WTC11 (cell line): ENCODE measurements around the gene WDCP. TPM values are rescaled to one million over a fixed set of nuclear protein-coding genes. Genes with fewer than 3 reads are reported as not detected.

Experiments
- ATAC-seq: fragments of 200-7000 bp; cut with Tn5 transposase; 2 replicates; pipeline ENCODE4 v1.10.0; 2021; ENCODE audit warnings: mild to moderate bottlenecking, moderate library complexity
- CTCF ChIA-PET: fragments of 300-600 bp; sonication (Branson Sonifier 250); formaldehyde crosslinking; loops from one replicate; lab custom pipeline; 2021; ENCODE audit warnings: antibody characterized with exemption; lab: Charles Lee
- POLR2A ChIA-PET: fragments of 350-600 bp; sonication (Branson Sonifier 250); formaldehyde crosslinking; loops from one replicate; lab custom pipeline; 2021; ENCODE audit warnings: antibody characterized with exemption; lab: Charles Lee
- DNase-seq: peaks from one replicate; pipeline ENCODE4 v3.0.0; 2021; ENCODE audit warnings: low spot score
- H3K27ac Mint-ChIP-seq: 2 replicates; pipeline ENCODE4 v1.8.0; 2021; ENCODE audit warnings: mixed read lengths
- H3K27me3 Mint-ChIP-seq: 2 replicates; pipeline ENCODE4 v1.8.0; 2021; ENCODE audit warnings: low read depth, mild to moderate bottlenecking, moderate library complexity, mixed read lengths
- H3K36me3 Mint-ChIP-seq: 2 replicates; pipeline ENCODE4 v1.8.0; 2021; ENCODE audit warnings: mixed read lengths
- H3K4me1 Mint-ChIP-seq: 2 replicates; pipeline ENCODE4 v1.8.0; 2022; ENCODE audit warnings: mixed read lengths
- H3K4me3 Mint-ChIP-seq: 2 replicates; pipeline ENCODE4 v1.8.0; 2021; ENCODE audit warnings: mild to moderate bottlenecking, moderate library complexity, mixed read lengths
- H3K9me3 Mint-ChIP-seq: 2 replicates; pipeline ENCODE4 v1.8.0; 2021; ENCODE audit warnings: mixed read lengths
- ATF1 ChIP-seq: sonication (generic); formaldehyde crosslinking; IDR thresholded peaks from 2 replicates; pipeline ENCODE4 v1.8.1; 2023; ENCODE audit warnings: mild to moderate bottlenecking, moderate library complexity, missing genetic modification reagents
- CBFB ChIP-seq: sonication (generic); formaldehyde crosslinking; IDR thresholded peaks from 2 replicates; pipeline ENCODE4 v1.8.1; 2022; ENCODE audit warnings: mild to moderate bottlenecking, low read depth, missing genetic modification reagents
- CREM ChIP-seq: sonication (generic); formaldehyde crosslinking; IDR thresholded peaks from 2 replicates; pipeline ENCODE4 v1.8.1; 2022; ENCODE audit warnings: mild to moderate bottlenecking, missing genetic modification reagents, moderate library complexity
- GRHL2 ChIP-seq: fragments of 250-450 bp; sonication (Bioruptor Pico); IDR thresholded peaks from 2 replicates; pipeline ENCODE4 v1.8.0; 2022; ENCODE audit warnings: mild to moderate bottlenecking, moderate library complexity; ENCODE audit not compliant: insufficient replicate concordance, severe bottlenecking
- HMGA2 ChIP-seq: fragments of 250-450 bp; sonication (Bioruptor Pico); IDR thresholded peaks from 2 replicates; pipeline ENCODE4 v1.4.0; 2021; ENCODE audit warnings: mild to moderate bottlenecking, moderate library complexity
- KAT7 ChIP-seq: sonication (generic); formaldehyde crosslinking; IDR thresholded peaks from 2 replicates; pipeline ENCODE4 v1.8.1; 2023; ENCODE audit warnings: missing genetic modification reagents, mild to moderate bottlenecking, borderline replicate concordance
- NFE2L1 ChIP-seq: sonication (generic); formaldehyde crosslinking; IDR thresholded peaks from 2 replicates; pipeline ENCODE4 v1.8.1; 2023; ENCODE audit warnings: missing genetic modification reagents
- total RNA-seq: library from RNA; stranded (reverse); gene quantifications from 3 replicates; pipeline ENCODE4 v1.2.3, GENCODE V29; 2021
- TF ChIP-seq, protein P1 (sequence below): sonication (generic); formaldehyde crosslinking; IDR thresholded peaks from 2 replicates; pipeline ENCODE4 v1.8.1; 2022; ENCODE audit warnings: low read depth, missing genetic modification reagents, borderline replicate concordance
- TF ChIP-seq, protein P2 (sequence below): sonication (generic); formaldehyde crosslinking; IDR thresholded peaks from 2 replicates; pipeline ENCODE4 v1.8.1; 2023; ENCODE audit warnings: mild to moderate bottlenecking, missing genetic modification reagents, moderate library complexity
- TF ChIP-seq, protein P3 (sequence below): sonication (generic); formaldehyde crosslinking; IDR thresholded peaks from 2 replicates; pipeline ENCODE4 v1.8.1; 2023; ENCODE audit warnings: mild to moderate bottlenecking, moderate library complexity, missing genetic modification reagents
- TF ChIP-seq, protein P4 (sequence below): fragments of 250-450 bp; sonication (Bioruptor Pico); IDR thresholded peaks from 2 replicates; pipeline ENCODE4 v1.9.0; 2021; ENCODE audit warnings: mild to moderate bottlenecking
- TF ChIP-seq, protein P5 (sequence below): sonication (generic); formaldehyde crosslinking; IDR thresholded peaks from 2 replicates; pipeline ENCODE4 v1.8.0; 2022; ENCODE audit warnings: mild to moderate bottlenecking, missing genetic modification reagents
- TF ChIP-seq, protein P6 (sequence below): sonication (generic); formaldehyde crosslinking; IDR thresholded peaks from 2 replicates; pipeline ENCODE4 v1.8.0; 2022; ENCODE audit warnings: mild to moderate bottlenecking, missing genetic modification reagents
- TF ChIP-seq, protein P7 (sequence below): sonication (generic); formaldehyde crosslinking; IDR thresholded peaks from 2 replicates; pipeline ENCODE4 v1.8.1; 2022; ENCODE audit warnings: mild to moderate bottlenecking, moderate library complexity, missing genetic modification reagents
- TF ChIP-seq, protein P8 (sequence below): sonication (generic); formaldehyde crosslinking; IDR thresholded peaks from 2 replicates; pipeline ENCODE4 v1.8.1; 2023; ENCODE audit warnings: mild to moderate bottlenecking, missing genetic modification reagents, moderate library complexity
- TF ChIP-seq, protein P9 (sequence below): sonication (generic); formaldehyde crosslinking; IDR thresholded peaks from 2 replicates; pipeline ENCODE4 v1.8.1; 2022; ENCODE audit warnings: missing genetic modification reagents, borderline replicate concordance
- TF ChIP-seq, protein P10 (sequence below): sonication (generic); formaldehyde crosslinking; IDR thresholded peaks from 2 replicates; pipeline ENCODE4 v1.8.0; 2022; ENCODE audit warnings: missing genetic modification reagents

Gene WDCP
- total RNA-seq, 1 experiment from 2014 or later = 31.9 TPM

DNA sequence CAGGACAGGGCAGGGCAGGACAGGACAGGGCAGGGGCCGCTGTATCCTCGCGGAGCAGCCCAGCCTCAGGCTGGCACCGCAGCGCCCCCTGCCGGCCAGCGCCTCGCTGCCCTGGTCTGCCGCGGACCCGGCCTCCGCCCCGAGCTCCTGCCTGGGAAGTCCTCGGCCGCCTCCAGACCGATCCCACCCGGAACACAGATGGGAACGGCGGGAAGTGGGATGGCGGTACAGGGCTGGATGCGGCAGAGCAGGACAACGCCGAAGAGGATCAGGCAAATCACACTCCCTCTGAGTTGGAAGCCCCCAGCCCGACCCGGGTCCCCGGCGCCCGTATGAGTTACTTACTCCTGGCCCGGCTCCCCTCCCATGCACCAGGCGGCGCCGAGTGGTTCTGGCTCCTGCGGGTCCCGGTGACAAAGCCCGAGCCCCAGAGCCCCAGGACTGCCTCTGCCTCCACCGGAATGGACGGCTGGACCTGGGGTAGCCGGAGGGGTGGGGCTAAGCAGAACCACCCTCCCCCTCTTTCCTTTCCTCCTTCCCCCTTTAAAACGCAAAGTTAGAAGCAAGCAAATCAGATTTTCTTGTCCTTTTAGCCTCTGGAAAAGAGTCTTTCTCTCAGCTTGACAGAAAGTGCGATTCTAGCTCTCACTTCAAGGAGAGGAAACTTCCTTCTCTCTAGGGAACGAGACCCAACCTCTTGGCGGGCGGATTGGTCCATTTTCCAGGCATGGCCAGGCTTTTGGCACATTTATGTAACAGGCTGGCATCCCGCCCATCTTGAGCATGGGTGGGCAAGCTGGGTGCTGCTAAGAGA is 37.4 kb upstream of the WDCP start, which contains the start of gene TP53I3 (continued):
- TF ChIP-seq, protein P1, sequence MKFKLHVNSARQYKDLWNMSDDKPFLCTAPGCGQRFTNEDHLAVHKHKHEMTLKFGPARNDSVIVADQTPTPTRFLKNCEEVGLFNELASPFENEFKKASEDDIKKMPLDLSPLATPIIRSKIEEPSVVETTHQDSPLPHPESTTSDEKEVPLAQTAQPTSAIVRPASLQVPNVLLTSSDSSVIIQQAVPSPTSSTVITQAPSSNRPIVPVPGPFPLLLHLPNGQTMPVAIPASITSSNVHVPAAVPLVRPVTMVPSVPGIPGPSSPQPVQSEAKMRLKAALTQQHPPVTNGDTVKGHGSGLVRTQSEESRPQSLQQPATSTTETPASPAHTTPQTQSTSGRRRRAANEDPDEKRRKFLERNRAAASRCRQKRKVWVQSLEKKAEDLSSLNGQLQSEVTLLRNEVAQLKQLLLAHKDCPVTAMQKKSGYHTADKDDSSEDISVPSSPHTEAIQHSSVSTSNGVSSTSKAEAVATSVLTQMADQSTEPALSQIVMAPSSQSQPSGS (CRISPR knock-in tag) = no peak
- TF ChIP-seq CBFB (CRISPR knock-in tag) (no peak; the same call in 1 of the 2 replicates), NFE2L1 (no peak)

DNA sequence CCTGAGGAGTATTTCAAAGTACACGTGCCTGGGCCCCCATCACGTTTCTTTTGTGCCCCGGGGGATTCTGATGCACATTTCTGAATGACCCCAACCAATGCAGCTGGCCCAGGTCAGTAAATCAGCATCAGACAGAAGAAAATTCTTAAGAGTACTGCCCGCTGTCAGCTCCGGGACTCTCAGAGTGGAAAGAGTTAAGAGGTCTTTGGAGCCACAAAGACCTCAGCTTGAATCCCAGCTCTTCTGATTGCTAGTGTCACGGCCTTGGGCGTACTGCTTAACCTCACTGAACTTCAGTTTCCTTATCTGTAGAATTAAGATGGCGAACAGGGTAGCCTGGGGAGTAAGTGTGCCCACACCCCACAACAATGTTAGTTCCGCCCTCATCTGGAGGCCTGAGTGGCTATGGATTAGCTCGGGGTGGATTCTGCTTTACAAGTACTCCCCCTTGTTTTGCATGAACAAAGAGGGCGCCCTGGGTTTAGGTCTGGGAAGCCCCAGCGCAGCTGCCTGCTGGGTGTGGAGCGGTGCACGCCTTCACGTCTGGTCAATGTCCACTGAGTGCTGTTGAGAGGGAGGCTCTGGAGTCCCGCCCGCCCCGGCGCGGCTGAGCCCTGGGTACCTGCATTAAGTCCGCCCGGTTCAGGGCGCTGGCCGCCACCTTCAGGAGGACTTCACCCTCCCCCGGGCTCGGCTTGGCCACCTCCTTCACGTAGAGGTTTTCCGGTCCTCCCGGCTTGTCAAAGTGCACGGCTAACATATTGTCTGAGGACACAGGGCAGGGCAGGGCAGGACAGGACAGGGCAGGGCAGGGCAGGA is 36.6 kb upstream of the WDCP start:
- Mint-ChIP-seq H3K4me1 (peaks cover 20% of the 10 kb centered on the region), H3K27ac (peak overlapping the region; percentile 98), H3K36me3 (peaks cover 38% of the 10 kb centered on the region), H3K4me3 (peak overlapping the region; percentile 89), H3K9me3 (no peaks in the 10 kb centered on the region), H3K27me3 (no peaks in the 10 kb centered on the region)
- DNase-seq = peak; percentile 81
- POLR2A ChIA-PET = interaction anchor here (1.0 to 3.0 kb wide), 12 partner anchors 7 to 326 kb away, joined by 3 to 30 read pairs (median 5); partner anchors contain the start of genes ATAD2B, FAM228B, SF3B6 and WDCP
- CTCF ChIA-PET = interaction anchor here (0.5 to 3.4 kb wide), 43 partner anchors 8 to 744 kb away, joined by 3 to 64 read pairs (median 5); partner anchors contain the start of genes ATAD2B, FAM228B, FKBP1B and PFN4
- ATAC-seq = peak; percentile 69
- TF ChIP-seq KAT7 (CRISPR knock-in tag) = no peak
- TF ChIP-seq GRHL2 = no peak
- TF ChIP-seq, protein P2, sequence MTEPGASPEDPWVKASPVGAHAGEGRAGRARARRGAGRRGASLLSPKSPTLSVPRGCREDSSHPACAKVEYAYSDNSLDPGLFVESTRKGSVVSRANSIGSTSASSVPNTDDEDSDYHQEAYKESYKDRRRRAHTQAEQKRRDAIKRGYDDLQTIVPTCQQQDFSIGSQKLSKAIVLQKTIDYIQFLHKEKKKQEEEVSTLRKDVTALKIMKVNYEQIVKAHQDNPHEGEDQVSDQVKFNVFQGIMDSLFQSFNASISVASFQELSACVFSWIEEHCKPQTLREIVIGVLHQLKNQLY (CRISPR knock-in tag) = no peak
- TF ChIP-seq, protein P3, sequence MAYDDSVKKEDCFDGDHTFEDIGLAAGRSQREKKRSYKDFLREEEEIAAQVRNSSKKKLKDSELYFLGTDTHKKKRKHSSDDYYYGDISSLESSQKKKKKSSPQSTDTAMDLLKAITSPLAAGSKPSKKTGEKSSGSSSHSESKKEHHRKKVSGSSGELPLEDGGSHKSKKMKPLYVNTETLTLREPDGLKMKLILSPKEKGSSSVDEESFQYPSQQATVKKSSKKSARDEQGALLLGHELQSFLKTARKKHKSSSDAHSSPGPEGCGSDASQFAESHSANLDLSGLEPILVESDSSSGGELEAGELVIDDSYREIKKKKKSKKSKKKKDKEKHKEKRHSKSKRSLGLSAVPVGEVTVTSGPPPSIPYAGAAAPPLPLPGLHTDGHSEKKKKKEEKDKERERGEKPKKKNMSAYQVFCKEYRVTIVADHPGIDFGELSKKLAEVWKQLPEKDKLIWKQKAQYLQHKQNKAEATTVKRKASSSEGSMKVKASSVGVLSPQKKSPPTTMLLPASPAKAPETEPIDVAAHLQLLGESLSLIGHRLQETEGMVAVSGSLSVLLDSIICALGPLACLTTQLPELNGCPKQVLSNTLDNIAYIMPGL (CRISPR knock-in tag) = no peak
- TF ChIP-seq, protein P4, sequence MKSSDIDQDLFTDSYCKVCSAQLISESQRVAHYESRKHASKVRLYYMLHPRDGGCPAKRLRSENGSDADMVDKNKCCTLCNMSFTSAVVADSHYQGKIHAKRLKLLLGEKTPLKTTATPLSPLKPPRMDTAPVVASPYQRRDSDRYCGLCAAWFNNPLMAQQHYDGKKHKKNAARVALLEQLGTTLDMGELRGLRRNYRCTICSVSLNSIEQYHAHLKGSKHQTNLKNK (CRISPR knock-in tag) = no peak
- no peak for TF ChIP-seq ATF1 (CRISPR knock-in tag)
- TF ChIP-seq, protein P5, sequence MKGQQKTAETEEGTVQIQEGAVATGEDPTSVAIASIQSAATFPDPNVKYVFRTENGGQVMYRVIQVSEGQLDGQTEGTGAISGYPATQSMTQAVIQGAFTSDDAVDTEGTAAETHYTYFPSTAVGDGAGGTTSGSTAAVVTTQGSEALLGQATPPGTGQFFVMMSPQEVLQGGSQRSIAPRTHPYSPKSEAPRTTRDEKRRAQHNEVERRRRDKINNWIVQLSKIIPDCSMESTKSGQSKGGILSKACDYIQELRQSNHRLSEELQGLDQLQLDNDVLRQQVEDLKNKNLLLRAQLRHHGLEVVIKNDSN (CRISPR knock-in tag) = no peak; the same call in 1 of the 2 replicates
- TF ChIP-seq, protein P6, sequence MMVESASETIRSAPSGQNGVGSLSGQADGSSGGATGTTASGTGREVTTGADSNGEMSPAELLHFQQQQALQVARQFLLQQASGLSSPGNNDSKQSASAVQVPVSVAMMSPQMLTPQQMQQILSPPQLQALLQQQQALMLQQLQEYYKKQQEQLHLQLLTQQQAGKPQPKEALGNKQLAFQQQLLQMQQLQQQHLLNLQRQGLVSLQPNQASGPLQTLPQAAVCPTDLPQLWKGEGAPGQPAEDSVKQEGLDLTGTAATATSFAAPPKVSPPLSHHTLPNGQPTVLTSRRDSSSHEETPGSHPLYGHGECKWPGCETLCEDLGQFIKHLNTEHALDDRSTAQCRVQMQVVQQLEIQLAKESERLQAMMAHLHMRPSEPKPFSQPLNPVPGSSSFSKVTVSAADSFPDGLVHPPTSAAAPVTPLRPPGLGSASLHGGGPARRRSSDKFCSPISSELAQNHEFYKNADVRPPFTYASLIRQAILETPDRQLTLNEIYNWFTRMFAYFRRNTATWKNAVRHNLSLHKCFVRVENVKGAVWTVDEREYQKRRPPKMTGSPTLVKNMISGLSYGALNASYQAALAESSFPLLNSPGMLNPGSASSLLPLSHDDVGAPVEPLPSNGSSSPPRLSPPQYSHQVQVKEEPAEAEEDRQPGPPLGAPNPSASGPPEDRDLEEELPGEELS (CRISPR knock-in tag) = no peak; the same call in 1 of the 2 replicates
- TF ChIP-seq, protein P7, sequence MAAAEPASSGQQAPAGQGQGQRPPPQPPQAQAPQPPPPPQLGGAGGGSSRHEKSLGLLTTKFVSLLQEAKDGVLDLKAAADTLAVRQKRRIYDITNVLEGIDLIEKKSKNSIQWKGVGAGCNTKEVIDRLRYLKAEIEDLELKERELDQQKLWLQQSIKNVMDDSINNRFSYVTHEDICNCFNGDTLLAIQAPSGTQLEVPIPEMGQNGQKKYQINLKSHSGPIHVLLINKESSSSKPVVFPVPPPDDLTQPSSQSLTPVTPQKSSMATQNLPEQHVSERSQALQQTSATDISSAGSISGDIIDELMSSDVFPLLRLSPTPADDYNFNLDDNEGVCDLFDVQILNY = no peak
- TF ChIP-seq HMGA2 = no peak
- TF ChIP-seq, protein P8, sequence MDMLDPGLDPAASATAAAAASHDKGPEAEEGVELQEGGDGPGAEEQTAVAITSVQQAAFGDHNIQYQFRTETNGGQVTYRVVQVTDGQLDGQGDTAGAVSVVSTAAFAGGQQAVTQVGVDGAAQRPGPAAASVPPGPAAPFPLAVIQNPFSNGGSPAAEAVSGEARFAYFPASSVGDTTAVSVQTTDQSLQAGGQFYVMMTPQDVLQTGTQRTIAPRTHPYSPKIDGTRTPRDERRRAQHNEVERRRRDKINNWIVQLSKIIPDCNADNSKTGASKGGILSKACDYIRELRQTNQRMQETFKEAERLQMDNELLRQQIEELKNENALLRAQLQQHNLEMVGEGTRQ = no peak
- TF ChIP-seq NFE2L1 = no peak
- TF ChIP-seq, protein P9, sequence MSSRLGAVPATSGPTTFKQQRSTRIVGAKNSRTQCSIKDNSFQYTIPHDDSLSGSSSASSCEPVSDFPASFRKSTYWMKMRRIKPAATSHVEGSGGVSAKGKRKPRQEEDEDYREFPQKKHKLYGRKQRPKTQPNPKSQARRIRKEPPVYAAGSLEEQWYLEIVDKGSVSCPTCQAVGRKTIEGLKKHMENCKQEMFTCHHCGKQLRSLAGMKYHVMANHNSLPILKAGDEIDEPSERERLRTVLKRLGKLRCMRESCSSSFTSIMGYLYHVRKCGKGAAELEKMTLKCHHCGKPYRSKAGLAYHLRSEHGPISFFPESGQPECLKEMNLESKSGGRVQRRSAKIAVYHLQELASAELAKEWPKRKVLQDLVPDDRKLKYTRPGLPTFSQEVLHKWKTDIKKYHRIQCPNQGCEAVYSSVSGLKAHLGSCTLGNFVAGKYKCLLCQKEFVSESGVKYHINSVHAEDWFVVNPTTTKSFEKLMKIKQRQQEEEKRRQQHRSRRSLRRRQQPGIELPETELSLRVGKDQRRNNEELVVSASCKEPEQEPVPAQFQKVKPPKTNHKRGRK (CRISPR knock-in tag) = no peak
- no peak for TF ChIP-seq CREM
- TF ChIP-seq, protein P10, sequence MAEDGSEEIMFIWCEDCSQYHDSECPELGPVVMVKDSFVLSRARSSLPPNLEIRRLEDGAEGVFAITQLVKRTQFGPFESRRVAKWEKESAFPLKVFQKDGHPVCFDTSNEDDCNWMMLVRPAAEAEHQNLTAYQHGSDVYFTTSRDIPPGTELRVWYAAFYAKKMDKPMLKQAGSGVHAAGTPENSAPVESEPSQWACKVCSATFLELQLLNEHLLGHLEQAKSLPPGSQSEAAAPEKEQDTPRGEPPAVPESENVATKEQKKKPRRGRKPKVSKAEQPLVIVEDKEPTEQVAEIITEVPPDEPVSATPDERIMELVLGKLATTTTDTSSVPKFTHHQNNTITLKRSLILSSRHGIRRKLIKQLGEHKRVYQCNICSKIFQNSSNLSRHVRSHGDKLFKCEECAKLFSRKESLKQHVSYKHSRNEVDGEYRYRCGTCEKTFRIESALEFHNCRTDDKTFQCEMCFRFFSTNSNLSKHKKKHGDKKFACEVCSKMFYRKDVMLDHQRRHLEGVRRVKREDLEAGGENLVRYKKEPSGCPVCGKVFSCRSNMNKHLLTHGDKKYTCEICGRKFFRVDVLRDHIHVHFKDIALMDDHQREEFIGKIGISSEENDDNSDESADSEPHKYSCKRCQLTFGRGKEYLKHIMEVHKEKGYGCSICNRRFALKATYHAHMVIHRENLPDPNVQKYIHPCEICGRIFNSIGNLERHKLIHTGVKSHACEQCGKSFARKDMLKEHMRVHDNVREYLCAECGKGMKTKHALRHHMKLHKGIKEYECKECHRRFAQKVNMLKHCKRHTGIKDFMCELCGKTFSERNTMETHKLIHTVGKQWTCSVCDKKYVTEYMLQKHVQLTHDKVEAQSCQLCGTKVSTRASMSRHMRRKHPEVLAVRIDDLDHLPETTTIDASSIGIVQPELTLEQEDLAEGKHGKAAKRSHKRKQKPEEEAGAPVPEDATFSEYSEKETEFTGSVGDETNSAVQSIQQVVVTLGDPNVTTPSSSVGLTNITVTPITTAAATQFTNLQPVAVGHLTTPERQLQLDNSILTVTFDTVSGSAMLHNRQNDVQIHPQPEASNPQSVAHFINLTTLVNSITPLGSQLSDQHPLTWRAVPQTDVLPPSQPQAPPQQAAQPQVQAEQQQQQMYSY (CRISPR knock-in tag) = no peak
